ENCODE results near the gene MSH5. TPM values are rescaled to one million over a fixed set of nuclear protein-coding genes. Genes with fewer than 3 reads are reported as not detected.
"Not testable (repeated sequence)": the region's sequence is repeated elsewhere in the genome, so short reads cannot be mapped to it uniquely, and the experiment has no call there.

Gene MSH5
- total and polyA plus RNA-seq, 2 experiments from 2014 or later = 12.1 to 23.9 TPM

DNA sequence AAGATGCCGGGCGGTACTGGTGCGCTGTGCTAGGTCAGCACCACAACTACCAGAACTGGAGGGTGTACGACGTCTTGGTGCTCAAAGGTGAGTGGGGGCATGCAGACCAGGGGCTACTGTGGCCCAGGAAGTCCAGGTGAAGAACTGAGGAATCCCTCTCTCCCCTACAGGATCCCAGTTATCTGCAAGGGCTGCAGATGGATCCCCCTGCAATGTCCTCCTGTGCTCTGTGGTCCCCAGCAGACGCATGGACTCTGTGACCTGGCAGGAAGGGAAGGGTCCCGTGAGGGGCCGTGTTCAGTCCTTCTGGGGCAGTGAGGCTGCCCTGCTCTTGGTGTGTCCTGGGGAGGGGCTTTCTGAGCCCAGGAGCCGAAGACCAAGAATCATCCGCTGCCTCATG lies 32.1 kb upstream of the MSH5 start (continued):
- TF ChIP-seq, protein P1, sequence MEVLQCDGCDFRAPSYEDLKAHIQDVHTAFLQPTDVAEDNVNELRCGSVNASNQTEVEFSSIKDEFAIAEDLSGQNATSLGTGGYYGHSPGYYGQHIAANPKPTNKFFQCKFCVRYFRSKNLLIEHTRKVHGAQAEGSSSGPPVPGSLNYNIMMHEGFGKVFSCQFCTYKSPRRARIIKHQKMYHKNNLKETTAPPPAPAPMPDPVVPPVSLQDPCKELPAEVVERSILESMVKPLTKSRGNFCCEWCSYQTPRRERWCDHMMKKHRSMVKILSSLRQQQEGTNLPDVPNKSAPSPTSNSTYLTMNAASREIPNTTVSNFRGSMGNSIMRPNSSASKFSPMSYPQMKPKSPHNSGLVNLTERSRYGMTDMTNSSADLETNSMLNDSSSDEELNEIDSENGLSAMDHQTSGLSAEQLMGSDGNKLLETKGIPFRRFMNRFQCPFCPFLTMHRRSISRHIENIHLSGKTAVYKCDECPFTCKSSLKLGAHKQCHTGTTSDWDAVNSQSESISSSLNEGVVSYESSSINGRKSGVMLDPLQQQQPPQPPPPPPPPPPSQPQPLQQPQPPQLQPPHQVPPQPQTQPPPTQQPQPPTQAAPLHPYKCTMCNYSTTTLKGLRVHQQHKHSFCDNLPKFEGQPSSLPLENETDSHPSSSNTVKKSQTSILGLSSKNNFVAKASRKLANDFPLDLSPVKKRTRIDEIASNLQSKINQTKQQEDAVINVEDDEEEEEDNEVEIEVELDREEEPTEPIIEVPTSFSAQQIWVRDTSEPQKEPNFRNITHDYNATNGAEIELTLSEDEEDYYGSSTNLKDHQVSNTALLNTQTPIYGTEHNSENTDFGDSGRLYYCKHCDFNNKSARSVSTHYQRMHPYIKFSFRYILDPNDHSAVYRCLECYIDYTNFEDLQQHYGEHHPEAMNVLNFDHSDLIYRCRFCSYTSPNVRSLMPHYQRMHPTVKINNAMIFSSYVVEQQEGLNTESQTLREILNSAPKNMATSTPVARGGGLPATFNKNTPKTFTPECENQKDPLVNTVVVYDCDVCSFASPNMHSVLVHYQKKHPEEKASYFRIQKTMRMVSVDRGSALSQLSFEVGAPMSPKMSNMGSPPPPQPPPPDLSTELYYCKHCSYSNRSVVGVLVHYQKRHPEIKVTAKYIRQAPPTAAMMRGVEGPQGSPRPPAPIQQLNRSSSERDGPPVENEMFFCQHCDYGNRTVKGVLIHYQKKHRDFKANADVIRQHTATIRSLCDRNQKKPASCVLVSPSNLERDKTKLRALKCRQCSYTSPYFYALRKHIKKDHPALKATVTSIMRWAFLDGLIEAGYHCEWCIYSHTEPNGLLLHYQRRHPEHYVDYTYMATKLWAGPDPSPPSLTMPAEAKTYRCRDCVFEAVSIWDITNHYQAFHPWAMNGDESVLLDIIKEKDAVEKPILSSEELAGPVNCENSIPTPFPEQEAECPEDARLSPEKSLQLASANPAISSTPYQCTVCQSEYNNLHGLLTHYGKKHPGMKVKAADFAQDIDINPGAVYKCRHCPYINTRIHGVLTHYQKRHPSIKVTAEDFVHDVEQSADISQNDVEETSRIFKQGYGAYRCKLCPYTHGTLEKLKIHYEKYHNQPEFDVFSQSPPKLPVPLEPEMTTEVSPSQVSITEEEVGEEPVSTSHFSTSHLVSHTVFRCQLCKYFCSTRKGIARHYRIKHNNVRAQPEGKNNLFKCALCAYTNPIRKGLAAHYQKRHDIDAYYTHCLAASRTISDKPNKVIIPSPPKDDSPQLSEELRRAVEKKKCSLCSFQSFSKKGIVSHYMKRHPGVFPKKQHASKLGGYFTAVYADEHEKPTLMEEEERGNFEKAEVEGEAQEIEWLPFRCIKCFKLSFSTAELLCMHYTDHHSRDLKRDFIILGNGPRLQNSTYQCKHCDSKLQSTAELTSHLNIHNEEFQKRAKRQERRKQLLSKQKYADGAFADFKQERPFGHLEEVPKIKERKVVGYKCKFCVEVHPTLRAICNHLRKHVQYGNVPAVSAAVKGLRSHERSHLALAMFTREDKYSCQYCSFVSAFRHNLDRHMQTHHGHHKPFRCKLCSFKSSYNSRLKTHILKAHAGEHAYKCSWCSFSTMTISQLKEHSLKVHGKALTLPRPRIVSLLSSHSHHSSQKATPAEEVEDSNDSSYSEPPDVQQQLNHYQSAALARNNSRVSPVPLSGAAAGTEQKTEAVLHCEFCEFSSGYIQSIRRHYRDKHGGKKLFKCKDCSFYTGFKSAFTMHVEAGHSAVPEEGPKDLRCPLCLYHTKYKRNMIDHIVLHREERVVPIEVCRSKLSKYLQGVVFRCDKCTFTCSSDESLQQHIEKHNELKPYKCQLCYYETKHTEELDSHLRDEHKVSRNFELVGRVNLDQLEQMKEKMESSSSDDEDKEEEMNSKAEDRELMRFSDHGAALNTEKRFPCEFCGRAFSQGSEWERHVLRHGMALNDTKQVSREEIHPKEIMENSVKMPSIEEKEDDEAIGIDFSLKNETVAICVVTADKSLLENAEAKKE (CRISPR knock-in tag; IDR thresholded peaks at IDR 0.05) = no peak
- no peak for TF ChIP-seq STAT1 (IDR thresholded peaks at IDR 0.05; ENCODE audit: unreplicated experiment)
- no peak for TF ChIP-seq JUNB (IDR thresholded peaks at IDR 0.05; ENCODE audit: unreplicated experiment)
- TF ChIP-seq CREB1 (CRISPR knock-in tag; IDR thresholded peaks at IDR 0.05; ENCODE audit: low read depth) = no peak
- TF ChIP-seq EZH2phosphoT487 (IDR thresholded peaks at IDR 0.05; ENCODE audit: unreplicated experiment) = no peak

DNA sequence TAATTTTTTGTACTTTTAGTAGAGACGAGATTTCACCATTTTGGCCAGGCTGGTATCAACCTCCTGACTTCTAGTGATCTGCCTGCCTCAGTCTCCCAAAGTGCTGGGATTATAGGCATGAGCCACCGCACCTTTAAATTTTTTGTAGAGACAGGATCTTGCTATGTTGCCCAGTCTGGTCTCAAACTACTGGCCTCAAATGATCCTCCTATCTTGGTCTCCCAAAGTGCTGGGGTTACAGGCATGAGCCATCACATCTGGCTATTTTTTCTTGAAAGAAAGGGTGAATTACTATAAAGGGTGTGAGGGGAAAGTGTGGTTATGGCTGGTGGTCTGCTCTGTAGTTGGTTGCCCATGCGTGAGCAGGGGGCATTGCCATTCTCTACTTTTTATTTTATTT lies 31.6 kb upstream of the MSH5 start:
- Histone ChIP-seq H3K36me3 (ENCODE audit: insufficient read depth) (no peaks in the 10 kb centered on the region), H3K27ac (ENCODE audit: low read depth) (no peak overlapping the region), H3K9me2 (ENCODE audit: insufficient read depth) (no peaks in the 10 kb centered on the region), H3K27me3 (ENCODE audit: insufficient read depth) (no peaks in the 10 kb centered on the region), H3K79me2 (replicated peaks; ENCODE audit: insufficient read depth) (no peaks in the 10 kb centered on the region), H4K20me1 (replicated peaks; ENCODE audit: insufficient read depth) (no peaks in the 10 kb centered on the region), H3K4me2 (no peak overlapping the region), H3F3A (replicated peaks; ENCODE audit: low read depth) (no peaks in the 10 kb centered on the region), H3K4me1 (ENCODE audit: insufficient read depth) (peaks cover 3% of the 10 kb centered on the region; the same call in 1 of the 2 replicates), H3K4me3 (no peak overlapping the region), H2AFZ (no peak overlapping the region)
- no peaks in the 10 kb centered on the region for H3K9me3 Mint-ChIP-seq
- TF ChIP-seq, protein P2, sequence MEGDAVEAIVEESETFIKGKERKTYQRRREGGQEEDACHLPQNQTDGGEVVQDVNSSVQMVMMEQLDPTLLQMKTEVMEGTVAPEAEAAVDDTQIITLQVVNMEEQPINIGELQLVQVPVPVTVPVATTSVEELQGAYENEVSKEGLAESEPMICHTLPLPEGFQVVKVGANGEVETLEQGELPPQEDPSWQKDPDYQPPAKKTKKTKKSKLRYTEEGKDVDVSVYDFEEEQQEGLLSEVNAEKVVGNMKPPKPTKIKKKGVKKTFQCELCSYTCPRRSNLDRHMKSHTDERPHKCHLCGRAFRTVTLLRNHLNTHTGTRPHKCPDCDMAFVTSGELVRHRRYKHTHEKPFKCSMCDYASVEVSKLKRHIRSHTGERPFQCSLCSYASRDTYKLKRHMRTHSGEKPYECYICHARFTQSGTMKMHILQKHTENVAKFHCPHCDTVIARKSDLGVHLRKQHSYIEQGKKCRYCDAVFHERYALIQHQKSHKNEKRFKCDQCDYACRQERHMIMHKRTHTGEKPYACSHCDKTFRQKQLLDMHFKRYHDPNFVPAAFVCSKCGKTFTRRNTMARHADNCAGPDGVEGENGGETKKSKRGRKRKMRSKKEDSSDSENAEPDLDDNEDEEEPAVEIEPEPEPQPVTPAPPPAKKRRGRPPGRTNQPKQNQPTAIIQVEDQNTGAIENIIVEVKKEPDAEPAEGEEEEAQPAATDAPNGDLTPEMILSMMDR (conservative IDR thresholded peaks at IDR 0.05; ENCODE audit: low read depth in 2 of 2) = no peak
- TF ChIP-seq POLR2AphosphoS5 (IDR thresholded peaks at IDR 0.05; ENCODE audit: low read depth) = no peak
- H3K4me3 Mint-ChIP-seq = no peak overlapping the region
- peaks cover 12% of the 10 kb centered on the region for H3K4me1 Mint-ChIP-seq
- ATAC-seq = no peak
- peaks cover 13% of the 10 kb centered on the region for H3K27me3 Mint-ChIP-seq (ENCODE audit: insufficient read depth, low read depth, poor library complexity)
- no peak overlapping the region for H3K27ac Mint-ChIP-seq
- no peaks in the 10 kb centered on the region for H3K36me3 Mint-ChIP-seq (ENCODE audit: low read depth)
- DNase-seq (ENCODE audit: low spot score) = no peak

DNA sequence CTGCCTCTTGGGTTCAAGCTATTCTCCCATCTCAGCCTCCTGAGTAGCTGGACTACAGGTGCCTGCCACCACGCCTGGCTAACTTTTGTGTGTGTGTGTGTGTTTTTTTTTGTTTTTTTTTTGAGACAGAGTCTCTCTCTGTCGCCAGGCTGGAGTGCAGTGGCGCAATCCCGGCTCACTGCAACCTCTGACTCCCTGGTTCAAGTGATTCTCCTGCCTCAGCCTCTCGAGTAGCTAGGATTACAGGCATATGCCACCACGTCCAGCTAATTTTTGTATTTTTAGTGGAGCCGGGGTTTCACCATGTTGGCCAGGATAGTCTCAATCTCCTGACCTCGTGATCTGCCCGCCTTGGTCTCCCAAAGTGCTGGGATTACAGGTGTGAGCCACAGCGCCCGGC lies 30.6 kb upstream of the MSH5 start:
- H3K4me3 ChIP-seq; H3K4me3 Mint-ChIP-seq; H4K20me1 ChIP-seq (replicated peaks; ENCODE audit: insufficient read depth); H3K4me2 ChIP-seq; H3K9me2 ChIP-seq (ENCODE audit: insufficient read depth); ATAC-seq; H3F3A ChIP-seq (replicated peaks; ENCODE audit: low read depth); H3K79me2 ChIP-seq (replicated peaks; ENCODE audit: insufficient read depth); DNase-seq (ENCODE audit: low spot score); H3K36me3 ChIP-seq (ENCODE audit: insufficient read depth); H2AFZ ChIP-seq; H3K36me3 Mint-ChIP-seq (ENCODE audit: low read depth); H3K27me3 ChIP-seq (ENCODE audit: insufficient read depth); H3K9me3 Mint-ChIP-seq; H3K27ac Mint-ChIP-seq; H3K27ac ChIP-seq (ENCODE audit: low read depth): not testable (repeated sequence)
- peaks cover 18% of the 10 kb centered on the region for H3K4me1 Mint-ChIP-seq
- peaks cover 15% of the 10 kb centered on the region for H3K27me3 Mint-ChIP-seq (ENCODE audit: insufficient read depth, low read depth, poor library complexity)
- peaks cover 11% of the 10 kb centered on the region for H3K4me1 ChIP-seq (ENCODE audit: insufficient read depth)
